Esophagus (tissue), 2 donors: ENCODE results near the gene COX6A1. TPM values are rescaled to one million over a fixed set of nuclear protein-coding genes. Genes with fewer than 3 reads are reported as not detected.

Source experiments
- H3K27ac ChIP-seq, 2 donors: one replicate each; pipeline ENCODE4 v1.5.1; 2013; ENCODE audit warnings: low read depth in 2 of 2, mild to moderate bottlenecking in 2 of 2, inconsistent platforms in 1 of 2, low read length in 1 of 2, moderate library complexity in 1 of 2
- H3K27me3 ChIP-seq, 2 donors: one replicate each; pipeline ENCODE4 v1.6.1; 2013; ENCODE audit warnings: low read length in 2 of 2, control low read depth in 1 of 2, mild to moderate bottlenecking in 1 of 2; ENCODE audit not compliant: insufficient read depth in 2 of 2, control insufficient read depth in 1 of 2
- H3K36me3 ChIP-seq, 2 donors: one replicate each; pipeline ENCODE4 v1.6.1; 2013; ENCODE audit warnings: low read length in 1 of 2; ENCODE audit not compliant: control insufficient read depth in 2 of 2, insufficient read depth in 2 of 2
- H3K4me1 ChIP-seq, 2 donors: one replicate each; pipeline ENCODE4 v1.6.1; 2013; ENCODE audit warnings: low read length in 1 of 2; ENCODE audit not compliant: control insufficient read depth in 2 of 2, insufficient read depth in 2 of 2
- H3K4me3 ChIP-seq, 2 donors: one replicate each; pipeline ENCODE4 v1.5.1; 2013; ENCODE audit warnings: low read length in 2 of 2, mild to moderate bottlenecking in 2 of 2, low read depth in 1 of 2, moderate library complexity in 1 of 2
- H3K9me3 ChIP-seq, 2 donors: one replicate each; pipeline ENCODE4 v1.6.1; 2013; ENCODE audit warnings: mild to moderate bottlenecking in 2 of 2, low read depth in 1 of 2, low read length in 1 of 2, moderate library complexity in 1 of 2; ENCODE audit not compliant: control insufficient read depth in 2 of 2, insufficient read depth in 1 of 2
- WGBS, 2 donors: extraction: QIAGEN DNeasy Blood & Tissue Kit; methylation state at CpG; one replicate each; pipeline ENCODE4 v1.1.7; 2013; 5-methylcytosine and 5-hydroxymethylcytosine counted together
- polyA plus RNA-seq, 2 donors: library from polyadenylated mRNA; stranded (reverse); fragments of 200-250 nt; gene quantifications; one replicate each; pipeline ENCODE4 v1.2.3, GENCODE V29; 2013
- donor health status: healthy with polysubstance abuse.
- donor health status: Bipolar disorder and iron deficiency.

Gene COX6A1
- polyA plus RNA-seq, 2 donors: 1,054 to 1,119 TPM

DNA sequence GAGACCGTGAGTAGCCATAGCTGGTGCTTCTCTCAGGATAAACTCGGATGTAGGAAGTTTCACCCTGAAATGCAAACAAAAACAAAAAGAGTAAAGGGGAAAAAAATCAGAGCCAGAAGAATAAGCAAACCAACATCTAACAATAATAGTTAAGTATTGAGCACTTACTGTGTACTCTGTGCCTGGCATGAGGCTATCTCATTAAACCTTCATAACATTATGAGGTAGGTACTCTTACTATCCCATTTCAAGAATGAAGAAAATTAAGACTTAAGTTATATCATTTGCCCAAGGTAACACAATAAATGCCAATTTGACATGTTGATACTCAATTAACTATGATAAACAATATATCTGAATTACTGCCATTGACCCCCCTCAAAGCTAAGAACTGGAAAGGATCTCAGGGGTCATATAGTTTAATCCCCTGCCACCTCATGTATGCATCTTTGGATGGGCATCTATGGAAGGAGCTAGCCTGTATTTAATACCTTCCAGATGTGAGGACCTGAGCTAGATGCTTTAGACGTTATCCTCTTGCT lies 24.3 kb downstream of the COX6A1 start:
- H3K9me3 ChIP-seq: no peaks in the 10 kb centered on the region
- H3K4me1 ChIP-seq: no peaks in the 10 kb centered on the region
- 76 to 81% methylated on average over 3 of the region's 3 CpGs for WGBS, 2 donors
- H3K27me3 ChIP-seq: no peaks in the 10 kb centered on the region
- H3K36me3 ChIP-seq: peaks cover 23 to 43% of the 10 kb centered on the region in 2 donors
- no peak overlapping the region for H3K27ac ChIP-seq
- no peak overlapping the region for H3K4me3 ChIP-seq

DNA sequence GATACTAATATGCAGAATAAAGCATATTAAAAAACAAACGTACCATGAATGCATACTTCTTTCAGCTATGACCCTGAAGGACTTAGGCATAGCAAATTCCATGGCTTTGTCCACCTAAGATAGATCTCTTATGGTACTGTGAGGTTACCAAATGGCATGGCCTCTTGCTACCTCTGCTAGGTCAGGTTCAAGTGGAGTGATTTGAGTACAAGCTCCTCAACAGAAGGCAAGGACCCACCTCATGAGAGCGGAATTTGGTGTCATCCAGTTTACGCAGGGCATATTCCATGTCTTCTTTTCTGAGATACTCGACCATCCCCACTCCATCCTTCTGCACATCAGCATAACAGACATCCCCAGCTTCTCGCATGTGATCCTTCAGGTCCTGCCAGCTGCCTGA lies 25.8 kb downstream of the COX6A1 start:
- peaks cover 0 to 2% of the 10 kb centered on the region in 2 donors for H3K4me1 ChIP-seq
- no peak overlapping the region for H3K4me3 ChIP-seq
- H3K36me3 ChIP-seq: peaks cover 21 to 36% of the 10 kb centered on the region in 2 donors
- no peaks in the 10 kb centered on the region for H3K9me3 ChIP-seq
- 81 to 83% methylated on average over 5 of the region's 5 CpGs for WGBS, 2 donors
- H3K27me3 ChIP-seq: no peaks in the 10 kb centered on the region
- H3K27ac ChIP-seq: no peak overlapping the region

- H3K9me3 ChIP-seq: no peaks in the 10 kb centered on the region
- H3K4me3 ChIP-seq: no peak overlapping the region
- H3K4me1 ChIP-seq: peaks cover 0 to 7% of the 10 kb centered on the region in 2 donors
- no peaks in the 10 kb centered on the region for H3K27me3 ChIP-seq
- WGBS, 2 donors: 36% methylated on average over 5 of the region's 5 CpGs
- H3K27ac ChIP-seq: no peak overlapping the region
- peaks cover 15 to 30% of the 10 kb centered on the region in 2 donors for H3K36me3 ChIP-seq
Measured at GRCh38 chr12:120465756-120466155, 27.8 kb downstream of the COX6A1 start.

GRCh38 chr12:120466560-120467315 lies 28.8 kb downstream of the COX6A1 start:
- H3K9me3 ChIP-seq: no peaks in the 10 kb centered on the region
- WGBS, 2 donors: 52 to 53% methylated on average over 8 of the region's 8 CpGs
- no peaks in the 10 kb centered on the region for H3K27me3 ChIP-seq
- peaks cover 0 to 7% of the 10 kb centered on the region in 2 donors for H3K4me1 ChIP-seq
- H3K27ac ChIP-seq: no peak overlapping the region
- no peak overlapping the region for H3K4me3 ChIP-seq
- H3K36me3 ChIP-seq: peaks cover 15 to 26% of the 10 kb centered on the region in 2 donors

DNA sequence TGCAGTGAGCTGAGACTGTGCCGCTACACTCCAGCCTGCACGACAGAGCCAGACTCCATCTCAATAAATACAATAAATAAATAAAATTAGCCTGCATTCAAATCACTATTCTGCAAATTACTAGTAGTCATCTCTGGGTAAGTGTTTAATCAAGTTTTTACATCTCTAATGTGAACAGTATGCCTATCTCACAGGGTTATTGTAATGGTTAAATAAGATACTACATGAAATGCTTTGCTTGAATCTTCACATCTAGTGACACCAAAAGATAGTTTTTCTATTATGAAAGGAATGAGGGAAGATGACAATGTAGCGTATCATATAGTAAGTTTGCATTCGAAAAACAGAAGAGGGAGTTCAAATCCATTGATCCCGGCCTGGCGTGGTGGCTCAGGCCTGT lies 29.5 kb downstream of the COX6A1 start:
- Histone ChIP-seq H3K4me1 (peaks cover 0 to 7% of the 10 kb centered on the region in 2 donors), H3K27ac (no peak overlapping the region), H3K9me3 (no peaks in the 10 kb centered on the region), H3K4me3 (no peak overlapping the region), H3K27me3 (no peaks in the 10 kb centered on the region), H3K36me3 (peaks cover 11 to 22% of the 10 kb centered on the region in 2 donors)
- 89 to 93% methylated on average over 6 of the region's 6 CpGs for WGBS, 2 donors

GRCh38 chr12:120468325-120468820 lies 30.5 kb downstream of the COX6A1 start:
- Histone ChIP-seq H3K4me3 (peak overlapping the region; percentile 94 to 95), H3K36me3 (peaks cover 11 to 14% of the 10 kb centered on the region in 2 donors), H3K4me1 (peaks cover 0 to 7% of the 10 kb centered on the region in 2 donors), H3K27me3 (no peaks in the 10 kb centered on the region), H3K9me3 (no peaks in the 10 kb centered on the region), H3K27ac (peak overlapping the region; percentile 89 to 93)
- WGBS, 2 donors: 1 to 2% methylated on average over 23 of the region's 23 CpGs

GRCh38 chr12:120468821-120469449 lies 31.0 kb downstream of the COX6A1 start:
- Histone ChIP-seq H3K36me3 (peaks cover 7 to 9% of the 10 kb centered on the region in 2 donors), H3K4me1 (peaks cover 0 to 7% of the 10 kb centered on the region in 2 donors), H3K27me3 (no peaks in the 10 kb centered on the region), H3K9me3 (no peaks in the 10 kb centered on the region), H3K27ac (peak overlapping the region; percentile 89 to 93), H3K4me3 (peak overlapping the region; percentile 94 to 95)
- WGBS, 2 donors: 0 to 1% methylated on average over 48 to 54 of the region's 57 CpGs

DNA sequence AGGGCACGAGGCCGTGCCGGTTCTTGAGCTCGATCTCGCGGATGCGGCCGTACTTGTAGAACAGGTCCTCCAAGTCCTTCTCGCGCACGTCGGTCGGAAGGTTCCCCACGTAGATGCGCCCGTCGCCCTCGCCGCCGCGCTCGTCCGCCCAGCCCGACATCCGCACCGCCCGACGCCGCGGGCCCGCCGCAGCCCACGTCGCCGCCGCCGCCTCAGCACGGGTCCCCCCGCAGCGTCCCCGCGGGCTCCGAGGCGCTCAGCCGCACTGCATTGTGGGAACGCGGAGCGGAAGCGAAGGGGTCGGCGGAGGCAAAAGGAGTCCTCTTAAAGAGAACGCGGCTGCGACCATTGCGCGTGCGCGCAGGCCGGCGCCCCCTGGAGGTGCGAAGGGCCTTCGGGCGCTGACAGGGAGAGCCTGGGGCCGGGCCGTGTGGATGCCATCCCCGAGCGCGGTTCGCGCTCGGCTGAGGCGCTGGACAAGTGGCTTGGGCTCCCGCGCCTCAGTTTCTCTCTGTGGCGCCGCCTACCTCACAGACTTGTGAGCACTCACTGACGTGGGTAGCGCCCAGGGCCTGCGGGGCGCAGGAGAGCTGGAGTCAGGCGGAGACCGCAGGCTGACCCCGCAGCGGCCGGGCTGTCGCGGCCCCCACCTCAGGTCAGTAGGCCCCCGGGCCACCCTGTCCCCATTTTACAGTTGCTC lies 31.7 kb downstream of the COX6A1 start, which contains the start of gene SRSF9:
TSS of gene SRSF9 (minus strand) at position 299 of the 700 bp plus-strand sequence. CDS start at position 160, 139 bp downstream.
- no peaks in the 10 kb centered on the region for H3K27me3 ChIP-seq
- peaks cover 0 to 7% of the 10 kb centered on the region in 2 donors for H3K4me1 ChIP-seq
- H3K4me3 ChIP-seq: peak within 1 kb of the TSS; percentile 94 to 95
- peak within 1 kb of the TSS; percentile 89 to 93 for H3K27ac ChIP-seq
- peaks cover 2 to 7% of the 10 kb centered on the region in 2 donors for H3K36me3 ChIP-seq
- H3K9me3 ChIP-seq: no peaks in the 10 kb centered on the region
- 0% methylated on average over 86 to 88 of the region's 88 CpGs for WGBS, 2 donors

DNA sequence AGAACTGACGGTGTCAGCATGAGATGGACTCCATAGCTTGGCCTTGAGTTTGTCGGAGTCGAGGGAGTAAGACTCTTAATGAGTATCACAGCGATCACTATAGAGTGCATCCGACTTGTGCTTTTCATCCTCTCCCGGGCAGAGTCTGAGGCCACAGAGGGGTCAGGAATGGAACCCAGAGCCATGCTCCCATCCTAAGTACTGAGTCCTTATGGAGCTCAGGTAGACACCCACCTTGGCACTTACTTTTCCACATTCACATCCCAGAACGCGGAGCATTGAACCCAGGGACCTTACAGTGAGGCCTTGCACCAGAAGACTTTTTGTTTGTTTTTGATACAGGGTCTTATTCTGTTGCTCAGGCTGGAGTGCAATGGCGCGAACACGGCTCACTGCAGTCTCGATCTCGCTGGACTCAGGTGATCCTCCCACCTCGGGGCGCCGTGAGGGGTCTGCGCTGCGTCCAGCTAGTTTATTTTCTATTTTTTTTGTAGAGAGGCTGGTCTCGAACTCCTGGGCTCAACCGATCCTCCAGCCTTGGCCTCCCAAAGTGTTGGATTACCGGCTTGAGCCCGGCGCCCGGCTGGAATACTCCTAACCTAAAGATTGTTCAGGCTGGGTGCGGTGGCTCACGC lies 32.4 kb downstream of the COX6A1 start:
- Histone ChIP-seq H3K9me3 (no peaks in the 10 kb centered on the region), H3K27ac (peak overlapping the region; percentile 89 to 93), H3K4me1 (peaks cover 0 to 7% of the 10 kb centered on the region in 2 donors), H3K36me3 (peaks cover 0 to 4% of the 10 kb centered on the region in 2 donors), H3K27me3 (no peaks in the 10 kb centered on the region), H3K4me3 (peak overlapping the region; percentile 94 to 95)
- 66% methylated on average over 26 of the region's 26 CpGs for WGBS, 2 donors
